Karpas-422 (cell line): Measurements from ENCODE around the gene CHST13. TPM values are rescaled to one million over a fixed set of nuclear protein-coding genes. Genes with fewer than 3 reads are reported as not detected.

Experiments
- DNase-seq: peaks from one replicate; pipeline ENCODE4 v3.0.0-alpha.2; 2015
- H2AFZ ChIP-seq: fragments of 200-600 bp; sonication (generic); 2 replicates; pipeline ENCODE4 v1.6.1; 2014; ENCODE audit warnings: antibody characterized with exemption, low read length, mixed read lengths
- H3K27ac ChIP-seq: fragments of 200-600 bp; sonication (generic); 2 replicates; pipeline ENCODE4 v1.5.1; 2014; ENCODE audit warnings: mild to moderate bottlenecking, low read length, moderate library complexity
- H3K27me3 ChIP-seq: fragments of 200-600 bp; sonication (generic); 2 replicates; pipeline ENCODE4 v1.6.1; 2014; ENCODE audit warnings: low read length, mixed read lengths
- H3K36me3 ChIP-seq: fragments of 200-600 bp; sonication (generic); 2 replicates; pipeline ENCODE4 v1.6.1; 2014; ENCODE audit warnings: low read length, mixed read lengths; ENCODE audit not compliant: insufficient read depth
- H3K4me1 ChIP-seq: fragments of 200-600 bp; sonication (generic); 2 replicates; pipeline ENCODE4 v1.6.1; 2014; ENCODE audit warnings: mild to moderate bottlenecking, low read length, mixed read lengths
- H3K4me2 ChIP-seq: fragments of 200-600 bp; sonication (generic); 2 replicates; pipeline ENCODE4 v1.6.1; 2014; ENCODE audit warnings: low read length, low read depth, mild to moderate bottlenecking; ENCODE audit not compliant: poor library complexity, severe bottlenecking
- H3K4me3 ChIP-seq: fragments of 200-600 bp; sonication (generic); 2 replicates; pipeline ENCODE4 v1.5.1; 2014; ENCODE audit warnings: mild to moderate bottlenecking, antibody characterized with exemption, low read length, mixed read lengths
- H3K79me2 ChIP-seq: fragments of 200-600 bp; sonication (generic); 2 replicates; pipeline ENCODE4 v1.6.1; 2014; ENCODE audit warnings: mild to moderate bottlenecking, low read length, mixed read lengths
- H3K9ac ChIP-seq: fragments of 200-600 bp; sonication (generic); 2 replicates; pipeline ENCODE4 v1.6.0; 2014; ENCODE audit warnings: low read length
- H3K9me2 ChIP-seq: fragments of 200-600 bp; sonication (generic), shearing (Covaris generic); replicated peaks from 2 replicates; pipeline ENCODE4 v1.6.0; 2014; ENCODE audit warnings: mild to moderate bottlenecking, low read length, moderate library complexity; ENCODE audit not compliant: insufficient read depth
- H3K9me3 ChIP-seq: fragments of 300-700, 200-600 bp; sonication (generic); 2 replicates; pipeline ENCODE4 v1.6.1; 2014; ENCODE audit warnings: low read length, mixed read lengths
- H4K20me1 ChIP-seq: fragments of 200-600 bp; sonication (generic); 2 replicates; pipeline ENCODE4 v1.6.1; 2014; ENCODE audit warnings: mild to moderate bottlenecking, antibody characterized with exemption, low read length, low read depth; ENCODE audit not compliant: insufficient read depth
- total RNA-seq: library from RNA; depleted of rRNA; stranded (reverse); fragments of >200 nt; shearing (Covaris generic); gene quantifications from 2 replicates; pipeline ENCODE4 v1.2.3, GENCODE V29; 2014; ENCODE audit warnings: low replicate concordance

Gene CHST13
- total RNA-seq, 1 experiment from 2014 or later: not detected

GRCh38 chr3:126493739-126494138 lies 30.2 kb upstream of the CHST13 start:
- H3K27me3 ChIP-seq: no peaks in the 10 kb centered on the region
- H3K9me3 ChIP-seq: no peaks in the 10 kb centered on the region
- H3K4me3 ChIP-seq: no peak overlapping the region
- H3K4me2 ChIP-seq: no peak overlapping the region
- no peaks in the 10 kb centered on the region for H4K20me1 ChIP-seq
- H3K4me1 ChIP-seq: no peaks in the 10 kb centered on the region
- H3K9ac ChIP-seq: no peak overlapping the region
- DNase-seq: no peak
- no peak overlapping the region for H2AFZ ChIP-seq
- no peaks in the 10 kb centered on the region for H3K36me3 ChIP-seq
- H3K79me2 ChIP-seq: no peaks in the 10 kb centered on the region
- no peak overlapping the region for H3K27ac ChIP-seq
- H3K9me2 ChIP-seq: no peaks in the 10 kb centered on the region

- no peaks in the 10 kb centered on the region for H3K27me3 ChIP-seq
Observed at GRCh38 chr3:126494204-126494969, 29.6 kb upstream of the CHST13 start.

GRCh38 chr3:126494970-126495230 lies 29.1 kb upstream of the CHST13 start:
- H3K36me3 ChIP-seq: no peaks in the 10 kb centered on the region
- no peaks in the 10 kb centered on the region for H3K79me2 ChIP-seq
- no peak overlapping the region for H3K4me3 ChIP-seq
- no peak overlapping the region for H3K4me2 ChIP-seq
- no peaks in the 10 kb centered on the region for H4K20me1 ChIP-seq
- no peaks in the 10 kb centered on the region for H3K27me3 ChIP-seq
- no peak overlapping the region for H3K9ac ChIP-seq
- H3K9me3 ChIP-seq: no peaks in the 10 kb centered on the region
- H3K9me2 ChIP-seq: no peaks in the 10 kb centered on the region
- H3K4me1 ChIP-seq: no peaks in the 10 kb centered on the region
- no peak overlapping the region for H2AFZ ChIP-seq
- no peak overlapping the region for H3K27ac ChIP-seq
- DNase-seq: no peak

More at GRCh38 chr3:126494204-126494969, 29.6 kb upstream of the CHST13 start:
- H3K9me3 ChIP-seq: no peaks in the 10 kb centered on the region
- H3K79me2 ChIP-seq: no peaks in the 10 kb centered on the region
- no peak for DNase-seq
- no peaks in the 10 kb centered on the region for H3K9me2 ChIP-seq
- no peak overlapping the region for H3K4me3 ChIP-seq
- H3K27ac ChIP-seq: no peak overlapping the region
- H4K20me1 ChIP-seq: no peaks in the 10 kb centered on the region
- H2AFZ ChIP-seq: no peak overlapping the region
- H3K4me2 ChIP-seq: no peak overlapping the region
- H3K9ac ChIP-seq: no peak overlapping the region
- no peaks in the 10 kb centered on the region for H3K36me3 ChIP-seq
- H3K4me1 ChIP-seq: no peaks in the 10 kb centered on the region

- Histone ChIP-seq H3K9ac (no peak overlapping the region), H3K9me3 (no peaks in the 10 kb centered on the region), H3K36me3 (no peaks in the 10 kb centered on the region), H3K4me2 (no peak overlapping the region), H3K9me2 (no peaks in the 10 kb centered on the region), H3K27ac (no peak overlapping the region), H3K4me3 (no peak overlapping the region), H3K79me2 (no peaks in the 10 kb centered on the region), H2AFZ (no peak overlapping the region), H4K20me1 (no peaks in the 10 kb centered on the region), H3K27me3 (no peaks in the 10 kb centered on the region), H3K4me1 (no peaks in the 10 kb centered on the region)
- no peak for DNase-seq
Observed at GRCh38 chr3:126495786-126496185, 28.2 kb upstream of the CHST13 start.

- H3K79me2 ChIP-seq: no peaks in the 10 kb centered on the region
- no peak overlapping the region for H3K4me2 ChIP-seq
- H3K36me3 ChIP-seq: no peaks in the 10 kb centered on the region
- H4K20me1 ChIP-seq: no peaks in the 10 kb centered on the region
- no peaks in the 10 kb centered on the region for H3K9me2 ChIP-seq
- no peaks in the 10 kb centered on the region for H3K9me3 ChIP-seq
- no peaks in the 10 kb centered on the region for H3K4me1 ChIP-seq
- H2AFZ ChIP-seq: no peak overlapping the region
- DNase-seq: no peak
- H3K27ac ChIP-seq: no peak overlapping the region
- no peaks in the 10 kb centered on the region for H3K27me3 ChIP-seq
- no peak overlapping the region for H3K4me3 ChIP-seq
- H3K9ac ChIP-seq: no peak overlapping the region
Observed at GRCh38 chr3:126496894-126497850, 26.8 kb upstream of the CHST13 start.

- H3K9me3 ChIP-seq: no peaks in the 10 kb centered on the region
- no peak overlapping the region for H2AFZ ChIP-seq
- no peak overlapping the region for H3K4me2 ChIP-seq
- no peaks in the 10 kb centered on the region for H3K27me3 ChIP-seq
- H3K79me2 ChIP-seq: no peaks in the 10 kb centered on the region
- H3K4me3 ChIP-seq: no peak overlapping the region
- no peak for DNase-seq
- H3K27ac ChIP-seq: no peak overlapping the region
- no peaks in the 10 kb centered on the region for H3K36me3 ChIP-seq
- no peaks in the 10 kb centered on the region for H4K20me1 ChIP-seq
- H3K9me2 ChIP-seq: no peaks in the 10 kb centered on the region
- no peaks in the 10 kb centered on the region for H3K4me1 ChIP-seq
- H3K9ac ChIP-seq: no peak overlapping the region
Observed at GRCh38 chr3:126497956-126498355, 26.0 kb upstream of the CHST13 start.

- H3K79me2 ChIP-seq: no peaks in the 10 kb centered on the region
- no peak for DNase-seq
- H3K27me3 ChIP-seq: no peaks in the 10 kb centered on the region
- no peaks in the 10 kb centered on the region for H3K4me1 ChIP-seq
- H3K4me2 ChIP-seq: no peak overlapping the region
- H3K9ac ChIP-seq: no peak overlapping the region
- no peak overlapping the region for H3K4me3 ChIP-seq
- no peaks in the 10 kb centered on the region for H4K20me1 ChIP-seq
- H2AFZ ChIP-seq: no peak overlapping the region
- H3K9me2 ChIP-seq: no peaks in the 10 kb centered on the region
- H3K9me3 ChIP-seq: no peaks in the 10 kb centered on the region
- H3K27ac ChIP-seq: no peak overlapping the region
- H3K36me3 ChIP-seq: no peaks in the 10 kb centered on the region
Observed at GRCh38 chr3:126498461-126498860, 25.5 kb upstream of the CHST13 start.

- no peak for DNase-seq
- Histone ChIP-seq H3K4me2 (no peak overlapping the region), H3K36me3 (no peaks in the 10 kb centered on the region), H3K4me1 (no peaks in the 10 kb centered on the region), H4K20me1 (no peaks in the 10 kb centered on the region), H3K27me3 (no peaks in the 10 kb centered on the region), H3K9me2 (no peaks in the 10 kb centered on the region), H3K4me3 (no peak overlapping the region), H3K9ac (no peak overlapping the region), H3K79me2 (no peaks in the 10 kb centered on the region), H2AFZ (no peak overlapping the region), H3K9me3 (no peaks in the 10 kb centered on the region), H3K27ac (no peak overlapping the region)
Observed at GRCh38 chr3:126498929-126499328, 25.0 kb upstream of the CHST13 start.
